ENCODE data around the gene ORC3.

DNA sequence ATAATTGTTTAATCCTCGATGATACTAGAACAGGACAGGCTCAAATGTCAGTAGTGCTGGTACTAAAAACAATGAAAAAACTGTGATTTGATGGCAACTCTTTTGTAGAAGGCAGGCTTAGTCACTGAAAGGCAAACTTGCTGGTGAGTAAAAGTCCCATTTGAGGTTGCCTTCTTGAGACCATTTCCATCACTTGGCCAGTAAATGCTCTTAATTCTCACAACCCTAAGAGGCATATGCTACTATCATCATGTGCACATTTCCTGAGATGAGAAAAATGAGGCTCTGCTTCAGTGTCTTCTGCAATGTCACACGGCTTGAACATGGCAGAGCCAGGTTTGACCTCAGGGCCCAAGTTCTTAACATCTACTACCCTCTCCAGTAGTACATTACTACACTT lies 102.2 kb downstream of the ORC3 start:
- TF ChIP-seq, protein P1, sequence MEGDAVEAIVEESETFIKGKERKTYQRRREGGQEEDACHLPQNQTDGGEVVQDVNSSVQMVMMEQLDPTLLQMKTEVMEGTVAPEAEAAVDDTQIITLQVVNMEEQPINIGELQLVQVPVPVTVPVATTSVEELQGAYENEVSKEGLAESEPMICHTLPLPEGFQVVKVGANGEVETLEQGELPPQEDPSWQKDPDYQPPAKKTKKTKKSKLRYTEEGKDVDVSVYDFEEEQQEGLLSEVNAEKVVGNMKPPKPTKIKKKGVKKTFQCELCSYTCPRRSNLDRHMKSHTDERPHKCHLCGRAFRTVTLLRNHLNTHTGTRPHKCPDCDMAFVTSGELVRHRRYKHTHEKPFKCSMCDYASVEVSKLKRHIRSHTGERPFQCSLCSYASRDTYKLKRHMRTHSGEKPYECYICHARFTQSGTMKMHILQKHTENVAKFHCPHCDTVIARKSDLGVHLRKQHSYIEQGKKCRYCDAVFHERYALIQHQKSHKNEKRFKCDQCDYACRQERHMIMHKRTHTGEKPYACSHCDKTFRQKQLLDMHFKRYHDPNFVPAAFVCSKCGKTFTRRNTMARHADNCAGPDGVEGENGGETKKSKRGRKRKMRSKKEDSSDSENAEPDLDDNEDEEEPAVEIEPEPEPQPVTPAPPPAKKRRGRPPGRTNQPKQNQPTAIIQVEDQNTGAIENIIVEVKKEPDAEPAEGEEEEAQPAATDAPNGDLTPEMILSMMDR (IDR thresholded peaks at IDR 0.05): no peak
- TF ChIP-seq POLR2A (IDR thresholded peaks at IDR 0.05): no peak

Measured in right lobe of liver (tissue), 4 donors.